ENCODE results near the gene TREML4.

Gene TREML4

GRCh38 chr6:41193171-41193734 is 34.9 kb upstream of the TREML4 start:
- TF ChIP-seq ZBTB7A (tag by site-specific recombination; IDR thresholded peaks at IDR 0.05; ENCODE audit: low read depth) (no peak), ZNF311 (tag by site-specific recombination; IDR thresholded peaks at IDR 0.05; ENCODE audit: borderline replicate concordance) (no peak), ZBTB11 (tag by site-specific recombination; conservative IDR thresholded peaks at IDR 0.05; ENCODE audit: low read depth) (no peak), ZNF777 (tag by site-specific recombination; IDR thresholded peaks at IDR 0.05; ENCODE audit: borderline replicate concordance) (no peak), ZNF48 (tag by site-specific recombination; IDR thresholded peaks at IDR 0.05) (no peak), GLI2 (tag by site-specific recombination; IDR thresholded peaks at IDR 0.05; ENCODE audit: borderline replicate concordance, low read depth) (no peak), ZNF416 (tag by site-specific recombination; IDR thresholded peaks at IDR 0.05) (no peak), ZSCAN23 (tag by site-specific recombination; IDR thresholded peaks at IDR 0.05) (no peak), ZNF571 (tag by site-specific recombination; IDR thresholded peaks at IDR 0.05) (no peak), HOXA7 (CRISPR knock-in tag; IDR thresholded peaks at IDR 0.05; ENCODE audit: borderline replicate concordance) (no peak), ZNF391 (tag by site-specific recombination; IDR thresholded peaks at IDR 0.05; ENCODE audit: borderline replicate concordance, low read depth) (no peak), ZNF335 (tag by site-specific recombination; conservative IDR thresholded peaks at IDR 0.05) (no peak), MZF1 (tag by site-specific recombination; IDR thresholded peaks at IDR 0.05; ENCODE audit: borderline replicate concordance) (no peak), ZNF280C (tag by site-specific recombination; IDR thresholded peaks at IDR 0.05) (no peak), ZNF488 (tag by site-specific recombination; IDR thresholded peaks at IDR 0.05) (no peak), ZBTB20 (tag by site-specific recombination; IDR thresholded peaks at IDR 0.05) (no peak), ZNF558 (tag by site-specific recombination; IDR thresholded peaks at IDR 0.05) (no peak)
- H3K27ac ChIP-seq (ENCODE audit: extremely low read depth, low read depth, low read length), result no peak overlapping the region
- no peaks in the 10 kb centered on the region for H3K4me1 ChIP-seq (ENCODE audit: control insufficient read depth, insufficient read depth, low read length)
- no peak overlapping the region for H3K4me3 ChIP-seq (ENCODE audit: low read depth, low read length)
- H3K9me3 ChIP-seq (ENCODE audit: control insufficient read depth, insufficient read depth, low read depth, low read length), result no peaks in the 10 kb centered on the region
- POLR2A ChIA-PET, result no interaction called here
- CTCF ChIA-PET, result interaction anchor here (1.5 kb wide), 1 partner anchor 114 kb away, joined by 4 read pairs; no protein-coding TSS in a partner anchor
- H3K36me3 ChIP-seq (ENCODE audit: control insufficient read depth in 2 of 2, insufficient read depth in 1 of 2, low read length in 2 of 2), result no peaks in the 10 kb centered on the region

- H3K4me3 ChIP-seq (ENCODE audit: low read depth, low read length), result no peak overlapping the region
- no peak for TF ChIP-seq ZNF776 (tag by site-specific recombination; IDR thresholded peaks at IDR 0.05; ENCODE audit: borderline replicate concordance)
- 0 out of 2 replicates have a peak, but pooled peaks have one; percentile 60 for TF ChIP-seq KLF17 (tag by site-specific recombination; IDR thresholded peaks at IDR 0.05)
- ChIA-PET CTCF (no interaction called here), POLR2A (no interaction called here)
- H3K36me3 ChIP-seq (ENCODE audit: control insufficient read depth in 2 of 2, insufficient read depth in 1 of 2, low read length in 2 of 2), result no peaks in the 10 kb centered on the region
- H3K27ac ChIP-seq (ENCODE audit: extremely low read depth, low read depth, low read length), result no peak overlapping the region
- no peaks in the 10 kb centered on the region for H3K4me1 ChIP-seq (ENCODE audit: control insufficient read depth, insufficient read depth, low read length)
- H3K9me3 ChIP-seq (ENCODE audit: control insufficient read depth, insufficient read depth, low read depth, low read length), result no peaks in the 10 kb centered on the region
Measured at GRCh38 chr6:41193884-41194283, 34.3 kb upstream of the TREML4 start.
